Ramos (cell line): Measurements from ENCODE around the gene KCNG2.

Experiments
- in situ Hi-C: fragments of 300-500 bp; cut with MboI; formaldehyde crosslinking; loops from one replicate; pipeline ENCODE4 v1.14.3; 2022; ENCODE audit warnings: low sequenced_read_pairs; ENCODE audit not compliant: unreplicated experiment

Gene KCNG2

GRCh38 chr18:79796531-79797405 lies 970 bp upstream of the KCNG2 start:
- in situ Hi-C loops = no loop called here

DNA sequence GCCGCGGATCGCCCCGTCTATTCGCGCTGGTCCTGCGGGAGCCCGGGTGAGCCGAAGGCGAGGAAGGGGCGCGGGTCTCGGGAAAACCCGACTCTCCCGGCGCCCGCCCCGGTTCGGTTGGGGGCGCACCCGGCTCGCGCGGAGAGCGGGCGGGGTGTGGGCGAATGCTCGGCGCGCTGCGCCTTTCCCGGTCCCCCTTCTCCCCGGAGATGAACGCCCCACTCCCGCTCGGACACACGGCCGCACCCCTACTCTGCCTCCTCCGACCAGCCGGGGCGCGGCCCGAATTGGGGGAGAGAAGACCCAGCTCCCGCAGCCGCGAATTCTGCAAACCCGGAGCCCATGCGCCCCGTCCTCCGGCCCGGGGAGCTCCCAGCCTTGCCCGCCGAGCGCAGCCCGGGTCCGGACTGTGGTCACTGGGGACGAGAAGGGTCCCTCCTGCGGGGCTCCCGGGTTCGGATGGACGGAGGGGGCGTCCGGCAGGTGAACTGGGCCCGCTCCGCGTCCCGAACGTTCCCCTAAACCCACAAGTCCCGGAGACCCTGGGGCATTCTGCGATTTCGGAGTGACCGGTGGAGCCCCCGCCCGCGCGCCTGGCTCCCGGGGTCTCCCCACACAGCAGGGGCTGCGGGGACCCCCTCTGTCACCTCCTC lies 734 bp downstream of the KCNG2 start:
- in situ Hi-C loops = no loop called here

GRCh38 chr18:79798999-79799370 lies 1.2 kb downstream of the KCNG2 start:
- in situ Hi-C loops = no loop called here

DNA sequence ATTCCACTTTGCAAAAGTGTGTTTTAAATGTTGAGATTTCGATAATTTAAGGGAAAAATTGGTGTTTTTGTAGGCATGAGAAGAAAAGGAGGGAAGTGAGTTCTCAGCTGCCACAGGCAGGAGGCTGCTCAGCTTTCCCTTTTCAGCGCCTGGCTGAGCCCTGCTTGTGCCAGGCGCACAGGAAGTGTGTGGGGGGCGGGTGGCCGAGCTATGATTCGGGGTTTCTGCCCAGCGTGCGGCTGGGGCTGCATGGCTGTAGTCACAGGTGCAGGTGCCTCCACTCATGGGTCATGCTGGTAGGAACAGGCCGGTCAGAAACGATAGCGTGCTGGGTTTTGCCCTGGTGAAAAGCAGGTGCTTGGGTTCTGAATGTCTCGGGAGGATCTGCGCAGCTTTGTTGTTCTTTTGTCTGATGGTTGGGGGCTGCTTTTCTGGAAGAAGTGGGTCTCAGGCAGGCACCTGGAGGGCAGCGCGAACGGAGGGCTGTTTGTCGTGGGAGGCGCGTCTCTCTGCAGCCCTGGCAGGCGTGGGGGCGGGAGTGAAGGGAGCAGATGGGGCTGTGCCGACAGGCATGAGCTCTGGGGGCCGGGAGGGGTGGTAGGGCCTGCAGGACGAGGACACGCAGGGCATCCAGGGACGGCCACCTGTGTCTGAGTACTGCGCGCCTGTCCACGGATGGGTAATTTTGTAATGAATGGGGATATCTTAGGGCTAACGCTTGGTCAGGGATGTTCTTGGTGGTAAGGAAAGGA lies 2.1 kb downstream of the KCNG2 start:
- in situ Hi-C loops = no loop called here

DNA sequence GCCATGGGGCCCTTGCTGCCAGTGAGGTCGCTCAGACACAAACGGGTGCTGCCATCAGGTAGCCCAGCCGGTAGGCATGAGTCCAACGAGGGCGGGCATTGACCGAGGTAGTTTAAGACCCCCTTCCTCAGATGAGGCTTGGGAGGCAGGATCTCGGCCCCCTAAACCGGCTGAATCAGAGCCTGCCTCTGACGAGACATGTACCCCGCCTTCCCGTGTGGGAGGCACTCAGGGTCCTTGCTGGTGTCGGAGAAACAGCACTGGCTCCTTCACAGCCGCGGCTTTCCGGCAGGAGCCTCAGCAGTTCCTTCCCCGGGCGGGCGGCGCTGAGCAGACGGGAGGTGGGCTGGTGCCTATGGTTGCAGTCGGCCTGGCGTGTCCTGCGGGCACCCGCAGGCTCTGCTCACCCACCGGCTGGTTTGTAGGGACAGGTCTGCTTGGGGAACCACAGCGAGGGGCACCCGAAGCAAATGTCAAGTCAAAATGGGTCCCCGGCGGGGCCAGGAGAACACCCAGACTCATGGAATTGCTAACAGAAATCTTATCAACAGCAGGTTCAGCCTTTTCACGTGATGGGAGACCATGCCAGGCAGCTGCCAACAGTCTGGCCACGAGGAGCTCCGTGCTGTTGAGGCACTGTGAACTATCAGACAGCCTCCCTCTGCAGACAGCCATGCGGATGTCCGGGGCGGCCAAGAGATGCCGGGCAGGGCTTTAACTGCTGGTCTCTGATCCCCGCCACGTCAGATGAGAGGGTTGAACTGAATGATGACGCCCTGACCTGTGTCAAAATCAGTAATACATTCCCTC lies 2.8 kb downstream of the KCNG2 start:
- in situ Hi-C loops = no loop called here

DNA sequence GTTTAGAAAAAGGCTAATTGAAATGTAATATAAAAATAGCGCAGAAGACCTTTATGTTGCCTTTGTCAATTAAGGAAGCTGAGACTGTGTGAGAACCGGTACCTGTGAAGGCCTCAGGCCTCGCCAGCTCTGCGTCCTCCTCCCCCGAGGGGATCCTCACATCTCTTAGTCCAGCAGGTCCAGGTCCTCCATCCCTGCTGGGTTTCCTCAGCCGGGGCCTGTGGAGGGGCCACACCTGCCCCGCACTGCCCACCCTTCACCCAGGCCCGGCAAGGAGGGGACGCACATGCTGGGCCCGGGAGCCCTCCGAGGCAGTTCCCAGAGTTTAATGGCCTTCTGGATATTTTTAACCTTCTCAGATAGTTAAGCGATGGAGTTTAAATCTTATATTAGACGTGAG lies 3.5 kb downstream of the KCNG2 start:
- in situ Hi-C loops = no loop called here

DNA sequence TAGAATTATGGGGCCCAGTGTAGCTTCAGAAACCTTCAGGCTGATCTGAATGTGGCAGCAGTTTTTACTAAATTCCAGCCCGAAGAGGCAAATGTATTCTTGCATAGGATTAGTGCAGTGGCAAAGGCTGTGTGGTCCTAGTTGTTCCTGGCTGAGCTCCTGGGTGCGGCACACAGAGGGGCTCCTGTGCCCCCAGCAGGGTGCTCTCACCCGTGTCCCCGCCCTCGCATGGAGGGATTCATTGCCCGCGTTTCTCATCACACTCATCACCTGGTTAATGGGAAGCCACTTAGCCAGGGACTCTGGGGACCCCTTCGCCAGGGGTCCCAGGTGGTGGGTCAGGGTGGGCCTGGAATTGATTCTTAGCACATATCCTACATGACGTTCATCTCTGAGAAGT lies 3.9 kb downstream of the KCNG2 start:
- in situ Hi-C loops = no loop called here

- in situ Hi-C loops = no loop called here
Observed at GRCh38 chr18:79802298-79802697, 4.6 kb downstream of the KCNG2 start.

GRCh38 chr18:79803611-79804051 lies 5.9 kb downstream of the KCNG2 start:
- in situ Hi-C loops = no loop called here

DNA sequence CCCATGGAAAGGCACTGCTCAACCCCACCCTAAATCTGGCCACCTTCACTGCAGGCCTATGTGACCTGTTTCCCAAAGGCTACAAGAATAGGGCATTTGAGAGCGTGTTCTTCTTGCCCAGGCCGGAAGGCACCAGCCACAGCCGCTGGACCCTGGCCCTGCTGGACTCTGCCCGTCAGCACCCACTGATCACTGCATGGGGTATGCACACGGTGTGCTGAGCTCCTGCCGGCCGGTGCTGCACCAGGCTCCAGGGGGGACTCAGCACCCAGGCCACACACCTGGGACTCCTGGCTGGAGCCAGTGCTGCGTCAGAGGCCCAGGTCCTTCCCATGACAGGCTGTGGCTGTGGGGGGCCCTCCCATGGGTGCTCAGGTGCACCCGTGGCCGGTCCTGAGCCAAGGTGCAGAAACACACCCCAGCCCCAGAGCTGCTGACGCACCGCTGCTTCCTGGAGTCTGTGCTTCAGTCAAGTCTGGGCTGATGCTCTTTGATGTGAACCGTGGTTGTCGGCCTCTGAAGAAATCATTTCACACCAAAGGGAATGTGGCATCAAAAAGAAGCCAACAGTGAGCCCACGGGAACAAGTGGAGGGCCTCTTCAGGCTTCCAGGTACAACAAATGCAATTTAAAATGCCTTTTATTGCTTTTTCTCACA lies 6.5 kb downstream of the KCNG2 start:
- in situ Hi-C loops = no loop called here

GRCh38 chr18:79805211-79805887 lies 7.6 kb downstream of the KCNG2 start:
- in situ Hi-C loops = no loop called here

GRCh38 chr18:79805926-79806487 lies 8.3 kb downstream of the KCNG2 start:
- in situ Hi-C loops = no loop called here

- in situ Hi-C loops = no loop called here
Observed at GRCh38 chr18:79806976-79807841, 9.5 kb downstream of the KCNG2 start.

GRCh38 chr18:79809482-79810192 lies 11.9 kb downstream of the KCNG2 start:
- in situ Hi-C loops = no loop called here

- in situ Hi-C loops = no loop called here
Observed at GRCh38 chr18:79812052-79812451, 14.3 kb downstream of the KCNG2 start.

DNA sequence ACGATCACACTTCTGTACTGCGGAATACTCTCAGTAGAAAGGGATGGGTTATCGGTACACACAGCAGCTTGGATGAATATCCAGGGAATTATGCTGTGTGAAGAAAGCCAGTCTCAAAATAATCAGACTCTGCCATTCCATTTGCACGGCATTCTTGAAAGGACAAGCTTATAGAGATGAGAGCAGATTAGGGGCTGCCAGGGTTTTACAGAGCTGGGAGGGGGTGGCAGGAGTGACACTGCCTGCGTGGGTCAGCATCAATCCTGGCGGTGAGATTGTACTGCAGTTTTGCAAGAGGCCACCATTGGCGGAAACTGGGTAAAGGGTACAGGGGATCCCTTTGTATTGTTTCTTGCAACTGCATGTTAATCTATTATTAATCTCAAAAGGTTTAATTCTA lies 16.6 kb downstream of the KCNG2 start:
- in situ Hi-C loops = no loop called here

DNA sequence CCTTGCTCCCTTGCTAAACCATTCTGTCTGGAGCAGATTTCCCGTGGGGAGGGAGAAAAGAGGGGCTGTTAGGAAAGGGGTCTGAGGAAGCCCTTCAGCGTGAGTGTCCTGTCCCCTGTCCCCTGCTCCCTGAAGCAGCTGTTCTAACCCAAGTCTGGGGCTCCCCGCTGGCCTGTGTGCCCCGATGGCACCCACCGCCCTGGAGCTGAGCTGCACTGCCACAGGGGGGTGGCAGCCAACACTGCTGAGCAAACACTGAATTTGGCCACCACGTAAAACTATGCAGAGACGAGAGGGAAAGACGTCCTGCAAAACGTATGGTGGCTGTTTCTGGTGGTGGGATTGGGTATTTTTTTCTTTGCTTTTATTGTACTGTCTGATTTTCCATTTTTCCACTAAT lies 17.9 kb downstream of the KCNG2 start:
- in situ Hi-C loops = no loop called here
